ENCODE measurements around the gene ELMO1.

ELMO1 gene

DNA sequence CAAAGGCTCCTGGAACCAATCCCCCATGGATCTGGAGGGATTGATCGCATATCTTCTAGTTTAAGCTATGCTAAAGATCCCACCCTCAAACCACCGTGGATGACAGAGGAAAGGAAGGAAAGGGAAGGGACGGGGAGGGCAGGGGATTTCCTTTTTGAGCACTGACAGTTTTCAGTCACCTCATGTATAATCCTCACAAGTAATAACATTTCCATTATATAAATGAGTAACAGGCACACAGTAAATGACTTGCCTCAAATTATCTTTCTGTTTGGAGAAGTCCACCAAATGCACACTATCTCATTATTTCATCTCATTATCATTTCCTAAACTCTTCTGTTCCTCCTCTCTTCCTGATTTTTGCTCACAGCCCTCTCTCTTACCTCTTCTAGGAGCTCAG lies 597.3 kb downstream of the ELMO1 start:
- WGBS (ENCODE audit: insufficient coverage, insufficient read length) = no CpG with 5 or more reads among the region's 3 CpGs
- Histone ChIP-seq H3K36me3 (ENCODE audit: control insufficient read depth, insufficient read depth, low read length) (no peaks in the 10 kb centered on the region), H3K27ac (ENCODE audit: low read length) (no peak overlapping the region), H3K9me3 (ENCODE audit: control insufficient read depth, insufficient read depth, low read length) (no peaks in the 10 kb centered on the region), H3K4me1 (ENCODE audit: control insufficient read depth, insufficient read depth, low read length) (no peaks in the 10 kb centered on the region), H3K4me3 (ENCODE audit: low read length) (no peak overlapping the region), H3K27me3 (ENCODE audit: control insufficient read depth, insufficient read depth, low read length) (no peaks in the 10 kb centered on the region)
- no peak for DNase-seq (ENCODE audit: low read depth, low spot score)

DNA sequence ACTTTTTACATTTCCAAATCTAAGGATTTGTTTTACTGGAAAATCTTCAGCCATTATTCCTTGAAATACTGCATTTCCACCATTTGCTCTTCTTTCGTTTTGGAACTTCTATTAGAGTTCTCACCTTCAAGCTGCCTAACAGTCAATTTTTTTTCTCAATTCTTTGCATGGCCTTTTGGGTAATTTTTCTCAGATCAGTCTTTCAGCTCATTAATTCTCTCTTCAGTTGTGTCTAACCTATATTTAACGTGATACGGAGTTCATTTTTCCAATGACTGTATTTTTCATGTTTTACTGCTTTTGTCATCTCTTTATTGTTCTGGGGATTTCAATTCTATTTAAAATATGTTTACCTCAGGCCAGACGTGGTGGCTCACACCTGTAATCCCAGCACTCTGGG lies 600.7 kb downstream of the ELMO1 start:
- H3K27me3 ChIP-seq (ENCODE audit: control insufficient read depth, insufficient read depth, low read length) = no peaks in the 10 kb centered on the region
- no peak for DNase-seq (ENCODE audit: low read depth, low spot score)
- no peak overlapping the region for H3K4me3 ChIP-seq (ENCODE audit: low read length)
- H3K4me1 ChIP-seq (ENCODE audit: control insufficient read depth, insufficient read depth, low read length) = no peaks in the 10 kb centered on the region
- whole genome bisulfite sequencing (ENCODE audit: insufficient coverage, insufficient read length) = no CpG with 5 or more reads among the region's 4 CpGs
- H3K27ac ChIP-seq (ENCODE audit: low read length) = no peak overlapping the region
- no peaks in the 10 kb centered on the region for H3K9me3 ChIP-seq (ENCODE audit: control insufficient read depth, insufficient read depth, low read length)
- H3K36me3 ChIP-seq (ENCODE audit: control insufficient read depth, insufficient read depth, low read length) = no peaks in the 10 kb centered on the region

DNA sequence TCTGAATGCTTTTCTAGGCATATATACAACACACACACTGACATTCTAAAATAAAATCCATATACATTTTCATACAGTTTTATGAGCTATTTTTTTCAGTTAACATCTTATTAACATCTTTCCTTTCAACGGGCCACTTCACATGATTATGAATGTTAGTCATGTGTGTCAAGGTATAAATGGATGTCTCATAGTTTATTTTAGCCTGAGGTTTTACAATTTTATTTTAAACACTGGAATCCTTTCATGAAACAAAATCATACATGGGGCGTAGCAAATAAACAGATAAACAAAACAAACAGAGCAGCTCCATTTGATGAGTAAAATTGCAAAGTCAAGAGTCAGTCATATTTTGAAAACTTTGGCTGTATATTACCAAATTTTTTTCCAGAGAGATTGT lies 604.3 kb downstream of the ELMO1 start:
- Histone ChIP-seq H3K36me3 (ENCODE audit: control insufficient read depth, insufficient read depth, low read length) (no peaks in the 10 kb centered on the region), H3K4me1 (ENCODE audit: control insufficient read depth, insufficient read depth, low read length) (no peaks in the 10 kb centered on the region), H3K4me3 (ENCODE audit: low read length) (no peak overlapping the region), H3K27ac (ENCODE audit: low read length) (no peak overlapping the region), H3K9me3 (ENCODE audit: control insufficient read depth, insufficient read depth, low read length) (no peaks in the 10 kb centered on the region), H3K27me3 (ENCODE audit: control insufficient read depth, insufficient read depth, low read length) (no peaks in the 10 kb centered on the region)
- DNase-seq (ENCODE audit: low read depth, low spot score) = no peak
- WGBS (ENCODE audit: insufficient coverage, insufficient read length) = 100% methylated on average over 1 of the region's 2 CpGs

- Histone ChIP-seq H3K27ac (ENCODE audit: low read length) (no peak overlapping the region), H3K4me3 (ENCODE audit: low read length) (no peak overlapping the region), H3K36me3 (ENCODE audit: control insufficient read depth, insufficient read depth, low read length) (no peaks in the 10 kb centered on the region), H3K27me3 (ENCODE audit: control insufficient read depth, insufficient read depth, low read length) (no peaks in the 10 kb centered on the region), H3K4me1 (ENCODE audit: control insufficient read depth, insufficient read depth, low read length) (no peaks in the 10 kb centered on the region), H3K9me3 (ENCODE audit: control insufficient read depth, insufficient read depth, low read length) (no peaks in the 10 kb centered on the region)
- no peak for DNase-seq (ENCODE audit: low read depth, low spot score)
- no CpG with 5 or more reads among the region's 7 CpGs for WGBS (ENCODE audit: insufficient coverage, insufficient read length)
Measured at GRCh38 chr7:36840904-36841303, 607.8 kb downstream of the ELMO1 start.

DNA sequence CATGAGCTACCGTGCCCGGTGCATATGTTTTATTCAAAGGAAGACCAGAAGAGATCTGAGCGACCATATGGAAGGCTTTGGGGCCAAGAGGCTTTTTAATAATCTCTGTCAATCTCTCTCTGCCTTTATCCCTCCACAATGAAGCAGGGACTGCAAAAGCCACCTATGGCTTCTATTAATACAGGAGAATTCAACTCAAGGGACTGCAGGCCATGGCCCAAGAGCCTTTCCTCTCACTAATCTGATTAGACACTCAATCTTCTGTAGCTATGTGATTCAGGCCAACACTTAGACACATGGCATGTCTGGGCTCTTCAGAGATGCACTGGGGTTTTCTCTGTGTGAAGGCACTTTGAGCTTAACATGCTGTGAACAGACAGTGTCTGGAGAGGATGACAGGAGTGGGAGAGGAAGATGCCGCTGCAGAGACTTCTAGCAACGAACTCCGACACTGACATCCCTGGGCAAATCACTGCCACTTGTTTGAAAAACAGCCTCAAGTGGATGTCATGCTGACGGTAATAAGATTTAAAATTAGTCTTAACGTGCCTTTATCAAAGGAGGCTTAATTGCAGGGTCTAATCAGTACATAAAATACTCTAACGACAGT lies 609.9 kb downstream of the ELMO1 start:
- no CpG with 5 or more reads among the region's 9 CpGs for WGBS (ENCODE audit: insufficient coverage, insufficient read length)
- H3K36me3 ChIP-seq (ENCODE audit: control insufficient read depth, insufficient read depth, low read length) = no peaks in the 10 kb centered on the region
- no peaks in the 10 kb centered on the region for H3K4me1 ChIP-seq (ENCODE audit: control insufficient read depth, insufficient read depth, low read length)
- no peak overlapping the region for H3K4me3 ChIP-seq (ENCODE audit: low read length)
- no peak overlapping the region for H3K27ac ChIP-seq (ENCODE audit: low read length)
- no peaks in the 10 kb centered on the region for H3K27me3 ChIP-seq (ENCODE audit: control insufficient read depth, insufficient read depth, low read length)
- H3K9me3 ChIP-seq (ENCODE audit: control insufficient read depth, insufficient read depth, low read length) = no peaks in the 10 kb centered on the region
- no peak for DNase-seq (ENCODE audit: low read depth, low spot score)

DNA sequence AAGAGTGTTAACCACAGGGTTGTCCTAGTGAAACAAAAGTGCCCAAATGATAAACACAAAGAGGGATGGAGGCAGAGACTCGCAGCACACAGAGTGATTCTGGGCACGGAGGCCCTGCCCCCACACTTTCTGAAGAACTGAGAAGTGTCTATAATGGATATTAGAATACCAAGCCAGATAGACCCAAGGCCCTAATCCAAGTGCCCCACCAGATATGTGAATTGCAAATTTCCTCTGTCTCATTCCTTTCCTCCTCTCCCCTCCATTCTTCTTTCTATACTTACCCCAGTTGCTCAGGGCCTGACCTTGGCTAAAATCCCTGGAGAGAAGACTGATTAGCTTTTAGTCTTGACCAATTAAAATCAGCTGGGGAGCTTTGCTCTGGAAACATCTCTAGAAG lies 617.6 kb downstream of the ELMO1 start:
- Histone ChIP-seq H3K36me3 (ENCODE audit: control insufficient read depth, insufficient read depth, low read length) (no peaks in the 10 kb centered on the region), H3K27ac (ENCODE audit: low read length) (no peak overlapping the region), H3K9me3 (ENCODE audit: control insufficient read depth, insufficient read depth, low read length) (no peaks in the 10 kb centered on the region), H3K27me3 (ENCODE audit: control insufficient read depth, insufficient read depth, low read length) (no peaks in the 10 kb centered on the region), H3K4me3 (ENCODE audit: low read length) (no peak overlapping the region), H3K4me1 (ENCODE audit: control insufficient read depth, insufficient read depth, low read length) (peaks cover 1% of the 10 kb centered on the region; the same call in 1 of the 2 replicates)
- no CpG with 5 or more reads among the region's 2 CpGs for WGBS (ENCODE audit: insufficient coverage, insufficient read length)
- no peak for DNase-seq (ENCODE audit: low read depth, low spot score)

DNA sequence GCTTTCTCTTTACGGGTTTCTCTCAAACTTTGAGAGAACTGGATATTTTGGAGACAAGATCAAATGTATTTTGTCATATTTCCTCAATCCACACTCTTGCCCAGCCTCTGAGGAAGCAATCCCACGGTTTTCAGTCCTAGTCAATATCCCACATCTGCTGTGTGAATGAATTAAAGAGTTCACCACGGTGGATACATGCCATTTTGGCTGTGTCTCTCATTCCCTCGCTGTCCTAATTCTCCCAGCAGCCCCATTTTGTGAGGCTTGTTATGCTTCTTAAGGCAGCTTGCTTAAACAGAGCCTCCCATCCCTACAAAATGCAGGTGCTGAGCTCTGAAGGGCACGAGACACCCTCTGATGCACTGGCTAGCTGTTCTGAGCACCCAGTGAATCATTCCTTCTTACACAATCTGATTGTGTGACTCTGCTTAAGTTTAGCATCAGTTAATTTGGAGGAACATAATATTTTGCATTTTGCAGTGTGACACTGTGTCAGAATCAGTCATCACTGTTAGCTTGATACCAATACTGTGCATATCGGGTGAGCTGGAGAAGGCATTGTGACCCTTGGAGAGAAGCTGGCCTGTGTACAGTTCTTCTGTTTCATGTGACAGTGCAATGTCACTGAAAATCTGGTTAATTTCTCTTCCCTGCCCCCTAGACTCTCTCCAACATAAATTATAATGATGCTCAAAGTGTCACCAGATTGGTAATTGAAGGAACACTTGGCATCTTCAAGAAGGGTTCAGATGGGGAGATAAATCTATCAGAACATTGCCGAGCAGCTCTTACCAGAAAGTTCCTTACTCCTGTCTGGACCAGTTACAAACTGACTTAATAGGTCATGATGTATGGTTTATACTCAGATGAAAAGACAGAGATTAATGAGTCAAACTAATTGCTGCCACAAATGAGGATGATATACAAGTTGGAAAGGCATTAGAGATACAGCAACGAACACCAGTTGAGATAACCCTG lies 620.6 kb downstream of the ELMO1 start:
- H3K27ac ChIP-seq (ENCODE audit: low read length) = no peak overlapping the region
- no peaks in the 10 kb centered on the region; the same call in 1 of the 2 replicates for H3K27me3 ChIP-seq (ENCODE audit: control insufficient read depth, insufficient read depth, low read length)
- no peaks in the 10 kb centered on the region for H3K36me3 ChIP-seq (ENCODE audit: control insufficient read depth, insufficient read depth, low read length)
- H3K9me3 ChIP-seq (ENCODE audit: control insufficient read depth, insufficient read depth, low read length) = no peaks in the 10 kb centered on the region
- WGBS (ENCODE audit: insufficient coverage, insufficient read length) = no CpG with 5 or more reads among the region's 8 CpGs
- H3K4me3 ChIP-seq (ENCODE audit: low read length) = no peak overlapping the region
- H3K4me1 ChIP-seq (ENCODE audit: control insufficient read depth, insufficient read depth, low read length) = peaks cover 1% of the 10 kb centered on the region; the same call in 1 of the 2 replicates
- no peak for DNase-seq (ENCODE audit: low read depth, low spot score)

- H3K36me3 ChIP-seq (ENCODE audit: control insufficient read depth, insufficient read depth, low read length) = no peaks in the 10 kb centered on the region
- H3K4me1 ChIP-seq (ENCODE audit: control insufficient read depth, insufficient read depth, low read length) = no peaks in the 10 kb centered on the region
- no CpG with 5 or more reads among the region's 4 CpGs for WGBS (ENCODE audit: insufficient coverage, insufficient read length)
- H3K27ac ChIP-seq (ENCODE audit: low read length) = no peak overlapping the region
- no peaks in the 10 kb centered on the region for H3K9me3 ChIP-seq (ENCODE audit: control insufficient read depth, insufficient read depth, low read length)
- no peak overlapping the region for H3K4me3 ChIP-seq (ENCODE audit: low read length)
- H3K27me3 ChIP-seq (ENCODE audit: control insufficient read depth, insufficient read depth, low read length) = no peaks in the 10 kb centered on the region; the same call in 1 of the 2 replicates
- no peak for DNase-seq (ENCODE audit: low read depth, low spot score)
Measured at GRCh38 chr7:36825501-36825900, 623.2 kb downstream of the ELMO1 start.

DNA sequence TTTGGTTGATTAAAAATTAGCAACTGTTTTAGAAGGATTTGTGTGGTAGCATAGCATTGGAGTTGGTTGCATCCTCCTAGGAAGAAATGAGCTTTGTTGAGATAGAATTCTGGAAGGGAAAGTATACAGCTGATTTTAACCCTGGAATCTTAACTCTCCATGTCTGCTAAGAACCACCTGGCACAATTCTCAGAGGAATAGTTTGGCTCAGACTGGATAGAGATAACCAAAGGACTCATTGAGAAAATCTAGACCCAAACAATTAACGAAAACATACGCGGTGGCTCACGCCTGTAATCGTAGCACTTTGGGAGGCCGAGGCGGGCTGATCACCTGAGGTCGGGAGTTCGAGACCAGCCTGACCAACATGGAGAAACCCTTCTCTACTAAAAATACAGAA lies 625.3 kb downstream of the ELMO1 start:
- no peaks in the 10 kb centered on the region for H3K4me1 ChIP-seq (ENCODE audit: control insufficient read depth, insufficient read depth, low read length)
- no peaks in the 10 kb centered on the region for H3K36me3 ChIP-seq (ENCODE audit: control insufficient read depth, insufficient read depth, low read length)
- no peak overlapping the region for H3K4me3 ChIP-seq (ENCODE audit: low read length)
- H3K27ac ChIP-seq (ENCODE audit: low read length) = no peak overlapping the region
- no peak for DNase-seq (ENCODE audit: low read depth, low spot score)
- WGBS (ENCODE audit: insufficient coverage, insufficient read length) = no CpG with 5 or more reads among the region's 9 CpGs
- H3K9me3 ChIP-seq (ENCODE audit: control insufficient read depth, insufficient read depth, low read length) = no peaks in the 10 kb centered on the region
- H3K27me3 ChIP-seq (ENCODE audit: control insufficient read depth, insufficient read depth, low read length) = no peaks in the 10 kb centered on the region; the same call in 1 of the 2 replicates

DNA sequence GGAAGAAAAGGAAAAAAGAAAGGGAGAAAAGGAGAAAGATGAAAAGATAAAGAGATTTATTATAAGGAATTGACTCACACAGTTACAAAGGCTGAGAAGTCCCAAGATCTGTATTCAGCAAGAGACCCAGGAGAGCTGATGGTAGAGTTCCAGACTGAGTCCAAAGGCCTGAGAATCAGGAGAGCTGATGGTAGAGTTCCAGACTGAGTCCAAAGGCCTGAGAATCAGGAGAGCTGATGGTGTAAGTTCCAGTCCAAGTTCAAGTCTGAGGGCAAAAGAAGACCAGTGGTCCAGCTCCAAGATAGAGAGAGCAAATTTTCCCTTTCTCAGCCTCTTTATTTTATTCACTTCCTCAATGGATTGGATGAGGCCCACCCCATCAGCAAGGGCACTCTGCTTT lies 627.0 kb downstream of the ELMO1 start:
- Histone ChIP-seq H3K36me3 (ENCODE audit: control insufficient read depth, insufficient read depth, low read length) (no peaks in the 10 kb centered on the region), H3K27ac (ENCODE audit: low read length) (no peak overlapping the region), H3K4me1 (ENCODE audit: control insufficient read depth, insufficient read depth, low read length) (no peaks in the 10 kb centered on the region), H3K4me3 (ENCODE audit: low read length) (no peak overlapping the region), H3K9me3 (ENCODE audit: control insufficient read depth, insufficient read depth, low read length) (no peaks in the 10 kb centered on the region), H3K27me3 (ENCODE audit: control insufficient read depth, insufficient read depth, low read length) (no peaks in the 10 kb centered on the region; the same call in 1 of the 2 replicates)
- DNase-seq (ENCODE audit: low read depth, low spot score) = no peak

Data from iPS DF 6.9 (cell line).